ENCODE measurements around the gene LOXL4.

The LOXL4 gene

DNA sequence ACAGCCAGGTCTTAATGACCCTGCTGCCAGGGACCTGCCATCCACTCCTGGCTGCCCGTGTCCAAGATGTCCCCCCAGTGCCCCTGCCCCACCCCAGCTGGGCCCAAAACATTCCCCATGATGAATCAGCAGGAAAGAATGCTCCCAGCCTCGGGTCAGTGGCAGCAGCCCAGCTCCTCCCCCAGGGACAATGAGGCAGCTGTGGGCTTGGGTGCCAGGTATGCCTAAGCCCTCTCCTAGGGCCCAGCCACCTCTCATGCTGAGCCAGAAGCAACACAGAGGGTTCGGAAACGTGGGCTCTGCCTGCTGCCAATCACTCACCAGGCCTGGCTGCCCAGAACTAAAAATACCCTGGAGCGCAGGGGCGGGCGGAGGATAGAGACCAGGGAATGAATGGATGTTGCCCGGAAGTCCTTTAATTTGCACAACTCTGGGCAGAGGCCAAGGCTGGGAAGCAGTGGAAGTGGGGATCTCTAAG, 1.5 kb upstream of the LOXL4 start:
- H3K4me1 ChIP-seq (ENCODE audit: insufficient read depth, insufficient read length) = peaks cover 28% of the 10 kb centered on the region
- H3K9me3 ChIP-seq (ENCODE audit: insufficient read depth, low read length) = no peaks in the 10 kb centered on the region
- no peak overlapping the region for H3K9ac ChIP-seq (ENCODE audit: insufficient read length, low read depth)
- H3K36me3 ChIP-seq (ENCODE audit: insufficient read depth, insufficient read length, low read length) = peaks cover 5% of the 10 kb centered on the region
- H3K4me3 ChIP-seq (ENCODE audit: insufficient read length, low read depth) = no peak overlapping the region
- no peaks in the 10 kb centered on the region for H3K27me3 ChIP-seq (ENCODE audit: insufficient read depth, insufficient read length)
- peak; percentile 23 for DNase-seq (ENCODE audit: low read depth, low spot score)
- TF ChIP-seq ZNF274 (IDR thresholded peaks at IDR 0.05; ENCODE audit: low read depth, low read length) (no peak), YY1 (IDR thresholded peaks at IDR 0.05; ENCODE audit: insufficient read depth, insufficient read length) (no peak), SUZ12 (IDR thresholded peaks at IDR 0.05; ENCODE audit: extremely low read depth, insufficient read depth, insufficient read length) (no peak)

DNA sequence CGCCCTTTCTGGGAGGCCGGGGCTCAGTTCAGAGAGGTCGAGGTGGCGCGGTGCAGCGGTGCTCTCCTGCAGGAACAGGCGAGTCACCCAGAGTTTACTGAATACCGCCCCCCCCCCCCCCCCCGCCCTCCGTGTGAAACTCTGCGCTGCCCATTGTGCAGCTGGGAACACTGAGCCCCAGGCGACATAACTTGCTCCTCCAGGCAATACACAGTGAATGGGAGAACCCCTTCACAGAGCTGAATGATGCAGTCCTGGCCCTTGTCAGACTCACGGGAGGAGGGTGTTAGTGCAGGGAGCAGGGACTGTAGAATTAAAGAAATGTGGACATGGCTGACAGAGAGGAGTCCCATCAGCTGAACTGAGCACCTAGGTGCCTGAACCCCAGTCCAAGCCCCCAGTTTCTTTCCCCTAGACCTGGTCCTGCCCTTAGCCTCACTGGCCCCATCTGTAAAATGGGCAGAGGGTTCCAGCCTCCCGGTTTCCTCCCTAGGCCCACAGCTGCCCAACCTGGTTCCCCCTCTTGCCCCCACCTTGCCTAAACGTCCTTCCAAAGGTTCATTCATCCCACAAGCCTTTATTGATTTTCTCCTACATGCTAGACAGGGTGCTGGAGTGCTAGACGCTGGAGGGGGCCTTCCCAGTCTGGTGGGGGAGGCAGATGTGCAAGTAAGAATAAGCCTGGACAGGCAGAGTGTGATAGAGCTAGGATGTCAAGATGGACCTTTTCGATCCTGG, 869 bp upstream of the LOXL4 start:
- Histone ChIP-seq H3K27me3 (ENCODE audit: insufficient read depth, insufficient read length) (no peaks in the 10 kb centered on the region), H3K4me3 (ENCODE audit: insufficient read length, low read depth) (peak overlapping the region; percentile 28)

DNA sequence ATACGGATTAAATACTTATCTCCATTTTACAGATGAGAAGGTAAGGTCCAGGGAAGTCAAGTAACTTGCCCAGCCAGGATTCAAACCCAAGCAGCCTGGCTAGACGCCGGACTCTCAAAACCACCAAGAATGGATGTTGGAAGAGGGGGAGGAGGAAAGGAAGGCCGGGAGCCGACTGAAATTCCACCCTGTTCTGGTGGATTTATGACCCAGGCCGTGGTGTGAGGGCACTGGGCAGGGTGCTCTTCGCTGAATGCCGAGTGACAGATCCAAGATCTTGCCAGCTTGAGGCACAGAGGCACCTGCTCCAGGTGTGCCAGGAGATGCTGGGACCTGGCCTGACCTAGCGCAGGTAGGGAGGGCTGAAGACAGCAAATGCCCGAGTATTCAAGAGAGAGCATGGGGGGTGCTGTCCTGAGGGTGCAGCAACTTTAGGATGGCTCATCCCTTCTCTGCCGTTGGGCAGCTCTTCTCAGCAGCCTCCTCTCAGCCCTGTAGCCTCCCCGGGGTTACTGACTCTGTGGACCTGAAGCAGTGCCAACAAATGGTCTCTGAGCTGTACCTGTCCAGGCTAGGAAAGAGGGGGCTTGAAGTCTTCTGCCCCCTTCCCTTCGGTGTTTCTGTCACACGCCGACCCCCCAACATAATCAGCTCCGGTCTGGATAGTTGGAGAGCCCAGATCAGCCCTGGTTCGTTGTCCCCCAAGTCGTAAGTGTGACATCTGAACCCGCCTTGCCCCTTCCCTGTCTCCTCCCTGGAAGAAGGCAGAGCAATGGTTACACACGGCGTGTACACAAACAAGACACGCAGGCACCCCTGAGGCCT, 713 bp downstream of the LOXL4 start:
- Histone ChIP-seq H3K36me3 (ENCODE audit: insufficient read depth, insufficient read length, low read length) (peaks cover 5% of the 10 kb centered on the region), H3K9me3 (ENCODE audit: insufficient read depth, low read length) (no peaks in the 10 kb centered on the region; the same call in 1 of the 2 replicates), H3K9ac (ENCODE audit: insufficient read length, low read depth) (peak overlapping the region; percentile 50), H3K4me3 (ENCODE audit: insufficient read length, low read depth) (peak overlapping the region; percentile 21), H3K4me1 (ENCODE audit: insufficient read depth, insufficient read length) (peaks cover 23% of the 10 kb centered on the region), H3K27me3 (ENCODE audit: insufficient read depth, insufficient read length) (no peaks in the 10 kb centered on the region)
- DNase-seq (ENCODE audit: low read depth, low spot score) = no peak
- TF ChIP-seq YY1 (IDR thresholded peaks at IDR 0.05; ENCODE audit: insufficient read depth, insufficient read length) (no peak), ZNF274 (IDR thresholded peaks at IDR 0.05; ENCODE audit: low read depth, low read length) (no peak), SUZ12 (IDR thresholded peaks at IDR 0.05; ENCODE audit: extremely low read depth, insufficient read depth, insufficient read length) (no peak)

More for the DNA sequence above, 869 bp upstream of the LOXL4 start:
- DNase-seq (ENCODE audit: low read depth, low spot score) = no peak
- no peaks in the 10 kb centered on the region for H3K9me3 ChIP-seq (ENCODE audit: insufficient read depth, low read length)
- peak overlapping the region; percentile 11 for H3K9ac ChIP-seq (ENCODE audit: insufficient read length, low read depth)
- peaks cover 5% of the 10 kb centered on the region for H3K36me3 ChIP-seq (ENCODE audit: insufficient read depth, insufficient read length, low read length)
- peaks cover 28% of the 10 kb centered on the region for H3K4me1 ChIP-seq (ENCODE audit: insufficient read depth, insufficient read length)
- TF ChIP-seq ZNF274 (IDR thresholded peaks at IDR 0.05; ENCODE audit: low read depth, low read length) (no peak), YY1 (IDR thresholded peaks at IDR 0.05; ENCODE audit: insufficient read depth, insufficient read length) (no peak), SUZ12 (IDR thresholded peaks at IDR 0.05; ENCODE audit: extremely low read depth, insufficient read depth, insufficient read length) (no peak)

DNA sequence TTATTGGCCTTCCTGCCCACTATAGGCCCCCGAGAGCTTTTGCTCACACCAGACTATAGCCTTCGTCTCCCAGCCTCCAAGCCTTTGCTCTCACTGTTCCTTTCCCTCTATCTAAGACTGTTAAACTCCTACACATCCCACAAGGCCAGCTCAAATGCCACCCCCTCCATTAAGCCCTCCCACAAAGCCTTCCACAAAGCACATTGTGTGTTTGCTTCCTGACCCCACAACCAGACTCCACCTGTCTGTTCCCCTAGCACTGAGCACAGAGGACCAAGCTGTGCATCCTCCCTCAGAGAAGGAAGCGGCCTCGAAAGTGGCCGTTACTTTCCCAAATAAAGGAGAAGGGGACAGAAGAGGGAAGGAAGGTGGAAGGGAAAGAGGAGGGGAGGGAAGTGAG, 1.3 kb downstream of the LOXL4 start:
- Histone ChIP-seq H3K4me3 (ENCODE audit: insufficient read length, low read depth) (no peak overlapping the region), H3K36me3 (ENCODE audit: insufficient read depth, insufficient read length, low read length) (peaks cover 10% of the 10 kb centered on the region), H3K9me3 (ENCODE audit: insufficient read depth, low read length) (no peaks in the 10 kb centered on the region; the same call in 1 of the 2 replicates), H3K27me3 (ENCODE audit: insufficient read depth, insufficient read length) (no peaks in the 10 kb centered on the region), H3K4me1 (ENCODE audit: insufficient read depth, insufficient read length) (peaks cover 21% of the 10 kb centered on the region), H3K9ac (ENCODE audit: insufficient read length, low read depth) (no peak overlapping the region)
- DNase-seq (ENCODE audit: low read depth, low spot score) = no peak
- no peak for TF ChIP-seq SUZ12 (IDR thresholded peaks at IDR 0.05; ENCODE audit: extremely low read depth, insufficient read depth, insufficient read length)
- no peak for TF ChIP-seq YY1 (IDR thresholded peaks at IDR 0.05; ENCODE audit: insufficient read depth, insufficient read length)
- TF ChIP-seq ZNF274 (IDR thresholded peaks at IDR 0.05; ENCODE audit: low read depth, low read length) = no peak

DNA sequence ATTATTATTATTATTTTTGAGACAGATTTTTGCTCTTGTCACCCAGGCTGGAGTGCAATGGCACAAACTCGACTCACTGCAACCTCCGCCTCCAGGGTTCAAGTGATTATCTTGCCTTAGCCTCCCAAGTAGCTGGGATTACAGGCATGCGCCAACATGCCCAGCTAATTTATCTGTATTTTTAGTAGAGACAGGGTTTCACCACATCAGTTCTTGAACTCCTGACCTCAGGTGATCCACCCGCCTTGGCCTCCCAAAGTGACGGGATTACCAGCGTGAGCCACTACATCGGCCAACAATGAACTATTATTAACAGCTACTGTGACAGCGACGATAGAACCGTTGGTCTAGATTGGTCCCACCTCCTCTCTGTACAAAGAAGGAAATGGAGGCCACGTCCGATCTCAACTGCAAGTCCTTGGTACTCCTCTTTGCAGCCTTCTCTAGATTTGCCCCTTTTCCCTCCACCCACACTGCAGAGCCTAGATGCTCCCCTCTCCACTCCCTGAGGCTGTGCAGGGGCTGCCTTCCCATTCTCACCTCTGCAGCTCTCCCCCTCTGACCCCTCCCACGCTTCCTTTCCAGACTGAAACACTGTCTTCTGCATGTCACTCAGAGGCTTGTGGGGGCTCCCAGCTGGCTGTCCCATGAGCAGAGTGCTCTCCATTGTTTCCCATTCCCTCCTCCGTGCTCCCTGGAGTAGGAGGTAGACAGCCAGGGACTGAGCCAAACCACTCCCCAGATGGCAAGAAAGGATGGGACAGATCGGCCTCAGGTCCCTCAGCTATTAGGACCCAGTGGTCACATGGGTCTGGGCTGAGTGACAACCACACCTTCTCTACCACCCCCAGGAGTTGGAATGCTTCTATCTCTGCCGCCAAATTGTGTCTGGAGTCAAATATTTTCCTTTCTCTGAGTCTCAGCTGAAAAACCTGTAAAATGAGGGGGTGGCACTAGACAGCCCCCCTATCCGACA, 2.3 kb downstream of the LOXL4 start:
- no peak overlapping the region for H3K4me3 ChIP-seq (ENCODE audit: insufficient read length, low read depth)

DNA sequence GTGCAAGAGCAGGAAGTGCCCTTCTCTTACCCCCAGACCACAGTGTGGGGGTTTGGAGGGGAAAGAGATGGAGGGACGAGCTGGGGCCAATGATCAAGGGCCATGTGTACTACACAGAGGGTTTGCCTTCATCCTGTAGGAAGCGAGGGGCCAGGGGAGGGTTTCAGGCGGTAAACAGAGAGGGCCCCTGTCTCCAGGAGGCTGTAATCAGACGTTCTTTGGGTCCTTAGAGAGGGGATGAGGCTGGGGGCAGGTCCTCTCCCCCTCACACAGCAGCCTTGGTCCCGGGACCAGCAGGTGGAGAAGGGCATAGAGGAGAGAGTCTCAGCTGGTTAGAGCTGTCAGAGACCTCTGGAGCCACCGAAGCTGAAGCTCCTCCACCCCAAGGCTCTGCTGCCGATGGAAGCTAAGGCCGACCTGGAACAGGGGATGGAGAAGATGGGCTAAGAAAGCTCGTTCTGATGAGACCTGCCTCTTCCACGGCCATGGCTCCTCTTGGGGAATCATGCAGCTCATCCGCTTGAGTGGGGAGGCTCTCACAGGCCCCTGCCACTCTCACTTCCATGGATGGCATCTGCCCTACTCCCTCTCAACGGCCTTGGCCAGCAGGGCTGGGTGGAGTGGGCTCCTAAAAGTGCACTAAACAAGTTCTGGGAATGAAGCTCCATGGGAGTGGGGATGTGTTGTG, 3.5 kb downstream of the LOXL4 start:
- TF ChIP-seq ZNF274 (IDR thresholded peaks at IDR 0.05; ENCODE audit: low read depth, low read length) (no peak), SUZ12 (IDR thresholded peaks at IDR 0.05; ENCODE audit: extremely low read depth, insufficient read depth, insufficient read length) (no peak), YY1 (IDR thresholded peaks at IDR 0.05; ENCODE audit: insufficient read depth, insufficient read length) (no peak)
- H3K4me3 ChIP-seq (ENCODE audit: insufficient read length, low read depth) = no peak overlapping the region
- H3K9me3 ChIP-seq (ENCODE audit: insufficient read depth, low read length) = no peaks in the 10 kb centered on the region; the same call in 1 of the 2 replicates

More for the DNA sequence above, 2.3 kb downstream of the LOXL4 start:
- Histone ChIP-seq H3K9me3 (ENCODE audit: insufficient read depth, low read length) (no peaks in the 10 kb centered on the region; the same call in 1 of the 2 replicates), H3K9ac (ENCODE audit: insufficient read length, low read depth) (no peak overlapping the region), H3K4me1 (ENCODE audit: insufficient read depth, insufficient read length) (peaks cover 19% of the 10 kb centered on the region), H3K36me3 (ENCODE audit: insufficient read depth, insufficient read length, low read length) (peaks cover 10% of the 10 kb centered on the region), H3K27me3 (ENCODE audit: insufficient read depth, insufficient read length) (no peaks in the 10 kb centered on the region)
- DNase-seq (ENCODE audit: low read depth, low spot score) = no peak
- TF ChIP-seq ZNF274 (IDR thresholded peaks at IDR 0.05; ENCODE audit: low read depth, low read length) (no peak), SUZ12 (IDR thresholded peaks at IDR 0.05; ENCODE audit: extremely low read depth, insufficient read depth, insufficient read length) (no peak), YY1 (IDR thresholded peaks at IDR 0.05; ENCODE audit: insufficient read depth, insufficient read length) (no peak)

More for the DNA sequence above, 3.5 kb downstream of the LOXL4 start:
- no peaks in the 10 kb centered on the region for H3K27me3 ChIP-seq (ENCODE audit: insufficient read depth, insufficient read length)
- H3K36me3 ChIP-seq (ENCODE audit: insufficient read depth, insufficient read length, low read length) = peaks cover 10% of the 10 kb centered on the region
- no peak overlapping the region for H3K9ac ChIP-seq (ENCODE audit: insufficient read length, low read depth)
- peaks cover 13% of the 10 kb centered on the region for H3K4me1 ChIP-seq (ENCODE audit: insufficient read depth, insufficient read length)
- DNase-seq (ENCODE audit: low read depth, low spot score) = no peak
